Naive B cell (primary cell): ENCODE results near the gene PCNX1. TPM values are rescaled to one million over a fixed set of nuclear protein-coding genes. Genes with fewer than 3 reads are reported as not detected.
A peak's percentile ranks its signal among the peaks of the same experiment; 100 is the strongest.

Source experiments
- ATAC-seq, 2 donors: fragments of 150-1000 bp; cut with Tn5 transposase; 2 replicates each; pipeline ENCODE4 v1.10.0; 2021; ENCODE audit warnings: low read depth in 2 of 2, mild to moderate bottlenecking in 2 of 2, moderate library complexity in 2 of 2
- DNase-seq: peaks from one replicate; pipeline ENCODE4 v3.0.0; 2022
- H3K27ac Mint-ChIP-seq, 6 donors: one replicate each; pipeline ENCODE4 v1.8.0; 2020 to 2022; ENCODE audit warnings: mild to moderate bottlenecking in 6 of 6, mixed read lengths in 6 of 6, moderate library complexity in 5 of 6, inconsistent platforms in 2 of 6
- H3K27me3 Mint-ChIP-seq, 3 donors: one replicate each; pipeline ENCODE4 v1.8.0; 2021 to 2022; ENCODE audit warnings: mixed read lengths in 3 of 3, mild to moderate bottlenecking in 1 of 3
- H3K36me3 Mint-ChIP-seq, 2 donors: one replicate each; pipeline ENCODE4 v1.8.0; 2020 to 2022; ENCODE audit warnings: mixed read lengths in 2 of 2, inconsistent platforms in 1 of 2, mild to moderate bottlenecking in 1 of 2
- H3K4me1 Mint-ChIP-seq, 3 donors: one replicate each; pipeline ENCODE4 v1.8.0; 2020 to 2022; ENCODE audit warnings: mixed read lengths in 3 of 3, inconsistent platforms in 1 of 3, mild to moderate bottlenecking in 1 of 3, moderate library complexity in 1 of 3
- H3K4me3 Mint-ChIP-seq, 8 donors: one replicate each; pipeline ENCODE4 v1.8.0; 2020 to 2022; ENCODE audit warnings: mild to moderate bottlenecking in 8 of 8, mixed read lengths in 8 of 8, moderate library complexity in 8 of 8, inconsistent platforms in 2 of 8
- H3K9me3 Mint-ChIP-seq, 7 donors: one replicate each; pipeline ENCODE4 v1.8.0; 2020 to 2022; ENCODE audit warnings: mixed read lengths in 7 of 7, mild to moderate bottlenecking in 5 of 7, inconsistent platforms in 2 of 7, moderate library complexity in 1 of 7
- polyA plus RNA-seq, 6 donors: library from polyadenylated mRNA; unstranded; fragments of 300-500 nt; fragmentation: Illumina TruSeq; gene quantifications; one replicate each; pipeline ENCODE4 v1.2.3, GENCODE V29; 2021; ENCODE audit warnings: low read depth in 6 of 6

Gene PCNX1
- polyA plus RNA-seq, 6 donors from 2014 or later, result 4.8 to 10.7 (median 7.5) TPM

GRCh38 chr14:70893062-70893845, 14.0 kb upstream of the PCNX1 start:
- Mint-ChIP-seq H3K4me3 (no peak overlapping the region), H3K36me3 (peaks cover 0 to 4% of the 10 kb centered on the region in 2 donors), H3K27ac (no peak overlapping the region), H3K9me3 (peaks cover 0 to 4% (median 0%) of the 10 kb centered on the region in 7 donors), H3K27me3 (peaks cover 15 to 28% (median 21%) of the 10 kb centered on the region in 3 donors), H3K4me1 (no peaks in the 10 kb centered on the region)
- ATAC-seq, result no peak
- no peak for DNase-seq

- ATAC-seq (no peak), DNase-seq (no peak)
- H3K4me3 Mint-ChIP-seq, result no peak overlapping the region
- H3K36me3 Mint-ChIP-seq, result peaks cover 0 to 4% of the 10 kb centered on the region in 2 donors
- no peak overlapping the region for H3K27ac Mint-ChIP-seq
- peaks cover 0 to 4% (median 0%) of the 10 kb centered on the region in 7 donors for H3K9me3 Mint-ChIP-seq
- H3K4me1 Mint-ChIP-seq, result no peaks in the 10 kb centered on the region
- H3K27me3 Mint-ChIP-seq, result peaks cover 20 to 34% (median 22%) of the 10 kb centered on the region in 3 donors
Measured at GRCh38 chr14:70893858-70894291, 13.4 kb upstream of the PCNX1 start.

GRCh38 chr14:70894868-70895267, 12.4 kb upstream of the PCNX1 start:
- Mint-ChIP-seq H3K36me3 (peaks cover 0 to 4% of the 10 kb centered on the region in 2 donors), H3K4me3 (no peak overlapping the region), H3K27me3 (peaks cover 20 to 36% (median 26%) of the 10 kb centered on the region in 3 donors), H3K9me3 (peaks cover 0 to 4% (median 0%) of the 10 kb centered on the region in 7 donors), H3K27ac (no peak overlapping the region), H3K4me1 (no peaks in the 10 kb centered on the region)
- DNase-seq (no peak), ATAC-seq (no peak)

- Mint-ChIP-seq H3K27me3 (peaks cover 20 to 36% (median 26%) of the 10 kb centered on the region in 3 donors), H3K4me1 (no peaks in the 10 kb centered on the region), H3K36me3 (peaks cover 0 to 4% of the 10 kb centered on the region in 2 donors), H3K4me3 (no peak overlapping the region), H3K9me3 (peaks cover 0 to 4% (median 0%) of the 10 kb centered on the region in 7 donors), H3K27ac (no peak overlapping the region)
- DNase-seq (no peak), ATAC-seq (no peak)
Measured at GRCh38 chr14:70896317-70896716, 10.9 kb upstream of the PCNX1 start.

GRCh38 chr14:70896981-70897380, 10.3 kb upstream of the PCNX1 start:
- Mint-ChIP-seq H3K9me3 (peaks cover 0 to 4% (median 0%) of the 10 kb centered on the region in 7 donors), H3K36me3 (peaks cover 0 to 4% of the 10 kb centered on the region in 2 donors), H3K27ac (no peak overlapping the region), H3K4me3 (no peak overlapping the region), H3K27me3 (peaks cover 20 to 36% (median 26%) of the 10 kb centered on the region in 3 donors), H3K4me1 (no peaks in the 10 kb centered on the region)
- ATAC-seq (no peak), DNase-seq (no peak)

GRCh38 chr14:70897464-70897863, 9.8 kb upstream of the PCNX1 start:
- H3K4me1 Mint-ChIP-seq, result no peaks in the 10 kb centered on the region
- DNase-seq (no peak), ATAC-seq (no peak)
- H3K27ac Mint-ChIP-seq, result peak overlapping the region in 2 of 6 donors; percentile 17 to 58
- H3K27me3 Mint-ChIP-seq, result peaks cover 20 to 36% (median 26%) of the 10 kb centered on the region in 3 donors
- peaks cover 0 to 4% of the 10 kb centered on the region in 2 donors for H3K36me3 Mint-ChIP-seq
- H3K4me3 Mint-ChIP-seq, result no peak overlapping the region
- peaks cover 0 to 4% (median 0%) of the 10 kb centered on the region in 7 donors for H3K9me3 Mint-ChIP-seq

GRCh38 chr14:70898111-70898745, 9.0 kb upstream of the PCNX1 start:
- Mint-ChIP-seq H3K4me1 (no peaks in the 10 kb centered on the region), H3K27me3 (peaks cover 18 to 35% (median 20%) of the 10 kb centered on the region in 3 donors), H3K4me3 (no peak overlapping the region), H3K9me3 (peaks cover 0 to 4% (median 0%) of the 10 kb centered on the region in 7 donors), H3K36me3 (peaks cover 0 to 4% of the 10 kb centered on the region in 2 donors), H3K27ac (no peak overlapping the region)
- DNase-seq, result no peak
- no peak for ATAC-seq

- peaks cover 0 to 4% of the 10 kb centered on the region in 2 donors for H3K36me3 Mint-ChIP-seq
- no peaks in the 10 kb centered on the region for H3K4me1 Mint-ChIP-seq
- peaks cover 8 to 20% (median 12%) of the 10 kb centered on the region in 3 donors for H3K27me3 Mint-ChIP-seq
- H3K4me3 Mint-ChIP-seq, result no peak overlapping the region
- no peak for DNase-seq
- peaks cover 0 to 2% (median 0%) of the 10 kb centered on the region in 7 donors for H3K9me3 Mint-ChIP-seq
- no peak for ATAC-seq
- no peak overlapping the region for H3K27ac Mint-ChIP-seq
Measured at GRCh38 chr14:70901269-70901668, 6.0 kb upstream of the PCNX1 start.

- Mint-ChIP-seq H3K9me3 (no peaks in the 10 kb centered on the region), H3K4me1 (peaks cover 4 to 7% (median 5%) of the 10 kb centered on the region in 3 donors), H3K36me3 (no peaks in the 10 kb centered on the region), H3K4me3 (no peak overlapping the region), H3K27ac (no peak overlapping the region), H3K27me3 (peaks cover 8 to 11% (median 8%) of the 10 kb centered on the region in 3 donors)
- DNase-seq (no peak), ATAC-seq (no peak)
Measured at GRCh38 chr14:70902184-70902583, 5.1 kb upstream of the PCNX1 start.

- Mint-ChIP-seq H3K27ac (no peak overlapping the region), H3K27me3 (peaks cover 0 to 3% (median 0%) of the 10 kb centered on the region in 3 donors), H3K4me3 (no peak overlapping the region), H3K9me3 (no peaks in the 10 kb centered on the region), H3K36me3 (no peaks in the 10 kb centered on the region), H3K4me1 (peaks cover 12 to 18% (median 13%) of the 10 kb centered on the region in 3 donors)
- ATAC-seq (no peak), DNase-seq (no peak)
Measured at GRCh38 chr14:70904373-70904772, 2.9 kb upstream of the PCNX1 start.

GRCh38 chr14:70905301-70905700, 2.0 kb upstream of the PCNX1 start:
- ATAC-seq (no peak), DNase-seq (no peak)
- Mint-ChIP-seq H3K4me3 (peak overlapping the region in 1 of 8 donors; percentile 44), H3K4me1 (peaks cover 16 to 25% (median 19%) of the 10 kb centered on the region in 3 donors), H3K9me3 (no peaks in the 10 kb centered on the region), H3K27me3 (peaks cover 0 to 3% (median 0%) of the 10 kb centered on the region in 3 donors), H3K36me3 (no peaks in the 10 kb centered on the region), H3K27ac (peak overlapping the region in 1 of 6 donors; percentile 77)

- H3K27ac Mint-ChIP-seq, result peak overlapping the region; percentile 35 to 99 (median 96)
- peaks cover 0 to 3% (median 0%) of the 10 kb centered on the region in 3 donors for H3K27me3 Mint-ChIP-seq
- H3K4me1 Mint-ChIP-seq, result peaks cover 25 to 40% (median 27%) of the 10 kb centered on the region in 3 donors
- no peaks in the 10 kb centered on the region for H3K9me3 Mint-ChIP-seq
- DNase-seq (no peak), ATAC-seq (peak in 1 of 2 donors; percentile 1)
- H3K4me3 Mint-ChIP-seq, result peak overlapping the region; percentile 89 to 100 (median 90)
- no peaks in the 10 kb centered on the region for H3K36me3 Mint-ChIP-seq
Measured at GRCh38 chr14:70906793-70907175, 475 bp upstream of the PCNX1 start.

GRCh38 chr14:70907996-70908934, 1.0 kb downstream of the PCNX1 start:
- Mint-ChIP-seq H3K9me3 (no peaks in the 10 kb centered on the region), H3K27me3 (peaks cover 0 to 3% (median 0%) of the 10 kb centered on the region in 3 donors), H3K4me3 (peak overlapping the region; percentile 90 to 100 (median 94)), H3K27ac (peak overlapping the region; percentile 72 to 96 (median 94)), H3K36me3 (no peaks in the 10 kb centered on the region), H3K4me1 (peaks cover 34 to 47% (median 42%) of the 10 kb centered on the region in 3 donors)
- peak; percentile 9 to 17 for ATAC-seq
- DNase-seq, result no peak
